COLO668 (cell line): ENCODE data around the gene GDI2.
"Not testable (repeated sequence)": the region's sequence is repeated elsewhere in the genome, so short reads cannot be mapped to it uniquely, and the experiment has no call there.

Experiments used
- DNase-seq: peaks from one replicate; lab custom pipeline; 2025; ENCODE audit not compliant: unreplicated experiment; lab: John Stamatoyannopoulos, UW

The GDI2 gene

GRCh38 chr10:5788969-5789368 lies 24.3 kb downstream of the GDI2 start:
- DNase-seq, result no peak

GRCh38 chr10:5783300-5783699 lies 29.9 kb downstream of the GDI2 start:
- no peak for DNase-seq

DNA sequence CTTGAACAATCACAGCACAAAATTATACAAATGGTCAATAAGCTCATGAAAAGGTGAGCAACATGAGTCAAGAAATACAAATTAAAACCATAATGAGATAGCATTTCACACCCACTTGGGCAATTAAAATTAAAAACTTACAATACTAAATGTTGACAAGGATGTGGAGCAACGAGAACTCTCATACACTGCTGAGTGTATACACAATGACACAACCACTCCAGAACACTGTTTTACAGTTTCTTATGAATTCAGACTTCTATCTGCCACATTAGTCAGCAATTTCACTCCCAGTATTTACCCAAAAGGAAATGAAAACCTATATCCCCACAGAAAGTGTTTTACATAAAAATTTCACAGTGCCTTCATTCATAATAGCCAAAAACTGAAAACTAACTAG lies 31.1 kb downstream of the GDI2 start:
- no peak for DNase-seq

DNA sequence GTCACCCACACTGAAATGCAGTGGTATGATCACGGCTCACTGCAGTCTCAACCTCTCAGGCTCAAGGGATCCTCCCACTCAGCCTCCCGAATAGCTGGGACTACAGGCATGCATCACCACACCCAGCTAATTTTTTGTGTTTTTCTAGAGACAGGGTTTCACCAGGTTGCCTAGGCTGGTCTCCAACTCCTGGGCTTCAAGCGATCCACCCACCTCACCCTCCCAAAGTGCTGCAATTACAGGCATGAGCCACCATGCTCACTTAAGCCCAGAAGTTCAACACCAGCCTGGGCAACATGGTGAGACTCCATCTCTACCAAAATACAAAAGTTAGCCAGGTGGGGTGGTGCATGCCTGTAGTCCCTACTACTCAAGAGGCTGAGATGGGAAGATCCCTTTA lies 33.5 kb downstream of the GDI2 start:
- no peak for DNase-seq

- not testable (repeated sequence) for DNase-seq
Observed at GRCh38 chr10:5777758-5778157, 35.5 kb downstream of the GDI2 start.

DNA sequence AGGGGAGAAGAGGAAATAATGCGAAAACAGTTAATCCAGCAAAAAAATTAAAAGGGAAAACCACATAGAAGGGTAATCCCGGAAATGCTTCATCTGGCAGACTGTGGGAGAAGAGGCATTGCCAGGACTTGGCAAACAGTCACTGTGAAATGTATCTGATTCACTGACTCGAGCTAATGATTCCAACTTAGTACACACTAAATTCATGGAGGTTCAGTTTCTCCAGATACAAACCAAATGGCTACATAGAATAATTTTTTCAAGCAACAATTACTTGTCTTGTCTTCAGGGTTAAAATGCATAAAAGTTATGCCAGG lies 36.4 kb downstream of the GDI2 start:
- no peak for DNase-seq

DNA sequence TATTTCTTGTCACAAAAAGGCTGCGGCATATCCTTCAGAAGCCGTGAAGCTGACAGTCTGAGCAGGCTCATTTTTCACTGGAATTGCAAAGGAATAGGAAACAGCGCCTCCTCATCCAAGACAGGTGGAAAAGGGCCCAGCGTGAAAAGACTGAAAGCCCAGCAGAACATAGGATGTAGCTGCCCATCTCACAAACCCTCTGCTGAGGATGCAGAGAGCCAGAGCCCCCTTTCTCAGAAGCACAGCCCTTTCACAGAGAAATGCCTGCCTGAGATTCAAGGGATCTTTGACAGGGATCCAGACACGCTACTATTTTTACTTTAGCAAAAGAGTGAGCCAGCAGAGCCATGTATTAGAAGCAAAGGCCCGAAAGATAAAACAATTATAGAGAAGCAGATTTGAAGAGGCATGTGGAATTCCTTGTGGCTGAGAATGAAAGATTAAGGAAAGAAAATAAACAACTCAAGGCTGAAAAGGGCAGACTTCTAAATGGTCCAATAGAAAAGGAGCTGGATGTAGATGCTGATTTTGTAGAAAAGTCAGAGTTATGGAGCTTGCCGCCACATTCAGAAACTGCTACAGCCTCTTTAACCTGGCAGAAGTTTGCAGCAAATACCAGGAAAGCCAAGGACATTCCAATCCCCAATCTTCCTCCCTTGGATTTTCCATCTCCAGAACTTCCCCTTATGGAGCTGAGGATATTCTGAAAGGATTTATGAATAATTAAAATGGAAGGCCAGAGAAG lies 36.9 kb downstream of the GDI2 start:
- DNase-seq, result no peak

GRCh38 chr10:5775685-5776084 lies 37.5 kb downstream of the GDI2 start:
- DNase-seq, result no peak

DNA sequence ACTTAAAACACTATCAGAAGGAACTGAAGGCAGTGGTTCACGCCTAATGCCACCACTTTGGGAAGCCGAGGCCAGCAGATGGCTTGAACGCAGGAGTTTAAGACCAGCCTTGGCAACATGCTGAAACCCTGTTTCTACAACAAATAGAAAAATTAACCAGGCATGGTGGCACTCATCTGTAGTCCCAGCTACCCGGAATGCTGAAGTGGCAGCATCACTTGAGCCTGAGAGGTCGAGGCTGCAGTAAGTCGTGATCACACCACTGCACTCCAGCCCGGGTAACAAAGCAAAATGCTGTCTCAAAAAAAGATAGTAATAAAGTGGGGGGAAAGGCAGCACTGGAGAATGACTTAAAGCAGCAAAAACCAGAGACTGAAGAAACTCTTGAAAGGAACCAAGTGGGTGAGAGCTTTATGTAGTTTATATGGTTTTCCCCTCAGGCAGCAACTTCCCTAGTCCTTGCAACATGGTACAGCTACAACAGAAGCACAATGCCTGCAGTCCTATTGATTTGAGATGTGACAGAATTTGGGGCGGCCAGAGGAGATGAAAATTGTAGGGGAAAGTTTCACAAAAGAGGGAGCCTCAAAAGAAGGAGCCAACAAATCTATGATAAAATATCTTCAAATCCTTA lies 38.1 kb downstream of the GDI2 start:
- no peak for DNase-seq

DNA sequence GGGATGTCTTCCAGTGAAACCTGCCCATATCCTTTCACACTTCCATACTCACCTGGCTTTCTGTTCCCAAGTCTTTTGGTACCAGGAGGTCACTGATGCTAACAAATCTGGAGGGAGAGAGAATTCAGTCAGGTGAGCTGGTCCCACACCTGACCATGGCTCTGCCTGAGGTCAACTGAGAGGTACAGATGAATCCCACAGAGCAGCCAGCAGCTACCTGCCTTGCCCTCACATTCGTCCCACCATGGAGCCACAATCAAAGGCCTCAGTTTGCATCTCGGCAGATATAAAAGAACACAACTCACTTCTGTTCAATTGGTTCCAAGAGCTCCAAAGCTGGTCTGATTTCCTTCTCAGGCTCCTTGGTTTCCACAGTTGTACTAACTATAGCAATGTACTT lies 47.0 kb downstream of the GDI2 start:
- DNase-seq, result no peak

DNA sequence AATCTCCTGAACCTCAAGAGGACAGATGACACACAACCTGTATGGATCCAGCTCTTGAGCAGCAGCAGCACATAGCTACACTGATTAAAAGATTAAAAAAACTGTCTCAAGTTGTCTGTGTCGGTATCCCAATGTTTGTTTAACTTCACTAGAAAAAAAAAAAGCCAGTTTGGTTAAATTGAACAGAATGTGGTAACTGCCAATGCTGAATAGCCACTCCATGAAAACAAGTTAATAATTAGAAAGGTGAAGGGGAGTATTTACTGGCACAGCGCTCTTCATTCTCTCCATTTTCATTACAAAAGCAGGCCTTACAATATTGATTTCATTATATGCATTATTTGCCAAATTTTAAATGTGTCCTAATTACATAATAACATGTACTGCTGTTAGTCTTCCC lies 47.6 kb downstream of the GDI2 start:
- DNase-seq, result no peak

DNA sequence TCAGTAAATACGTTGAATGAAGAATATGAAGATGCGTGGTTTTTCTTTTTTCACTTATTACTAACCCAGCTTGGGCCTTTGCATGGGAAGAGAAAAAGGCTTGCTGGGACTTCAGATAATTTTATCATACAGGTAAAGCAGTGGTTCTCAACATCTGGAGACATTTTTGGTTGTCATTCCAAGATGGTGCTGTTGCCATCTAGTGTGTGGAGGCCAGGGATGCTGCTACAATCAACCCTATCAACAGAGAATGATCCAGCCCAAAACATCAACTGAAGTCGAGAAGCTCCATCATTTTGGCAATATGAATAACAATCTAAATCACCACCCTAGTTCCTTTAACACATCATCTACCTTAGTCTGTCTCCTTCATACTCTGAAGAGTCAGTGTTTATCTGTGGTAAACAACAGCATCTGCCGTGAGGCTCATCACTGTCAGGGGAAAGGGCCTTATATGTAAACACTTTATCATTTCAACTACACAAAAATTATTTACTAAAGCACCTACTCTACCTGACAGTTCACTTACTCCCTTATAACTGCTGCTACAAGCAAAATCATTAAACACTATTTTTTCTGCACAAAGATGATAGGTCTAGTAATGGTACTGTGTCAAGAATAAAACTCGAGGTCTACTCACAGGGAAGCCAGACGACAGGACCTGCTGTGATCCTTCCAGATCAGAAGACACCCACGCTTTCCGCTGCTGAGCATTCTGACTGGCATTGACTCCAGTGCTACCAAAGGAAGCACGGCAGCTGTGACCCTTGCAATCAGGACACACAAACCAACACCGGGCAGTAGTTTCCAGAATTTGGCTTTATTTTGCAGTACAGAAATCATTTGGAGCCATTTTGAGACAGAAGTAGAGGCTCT lies 48.6 kb downstream of the GDI2 start:
- DNase-seq, result no peak

DNA sequence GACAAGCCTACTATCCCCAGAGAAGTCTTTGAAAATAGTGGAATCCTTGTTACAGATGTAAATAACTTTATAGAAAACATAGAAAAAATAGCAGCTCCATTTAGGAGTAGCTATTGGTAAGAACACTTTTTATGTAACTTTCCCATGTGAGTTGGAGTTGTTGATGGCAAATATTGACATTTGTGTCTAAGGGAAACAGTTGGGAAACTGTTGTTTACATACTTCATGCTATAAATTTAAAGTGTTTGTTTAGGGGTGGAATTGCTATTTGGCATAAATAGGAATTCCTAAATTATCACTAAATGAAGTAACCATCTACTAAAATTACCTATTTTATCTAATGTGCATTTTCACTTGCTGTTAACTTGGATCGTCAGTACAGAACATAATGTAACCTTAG lies 50.7 kb downstream of the GDI2 start:
- DNase-seq, result no peak

DNA sequence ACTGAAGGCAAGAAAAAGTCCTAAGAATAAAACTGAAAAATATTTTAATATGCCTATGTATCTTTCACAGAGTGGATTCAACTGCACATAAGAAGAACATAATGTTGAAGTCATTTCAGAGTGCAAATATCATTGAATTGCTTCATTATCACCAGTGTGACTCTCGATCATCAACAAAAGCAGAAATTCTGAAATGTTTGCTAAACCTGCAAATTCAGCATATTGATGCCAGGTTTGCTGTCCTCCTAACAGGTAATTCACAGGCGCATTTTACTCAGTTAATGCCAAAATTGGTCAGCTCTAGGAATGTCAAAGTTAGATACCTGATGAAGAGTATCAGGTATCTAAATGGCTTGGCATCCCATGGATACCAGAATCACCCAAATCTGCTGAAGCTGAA lies 52.0 kb downstream of the GDI2 start:
- DNase-seq, result no peak

DNA sequence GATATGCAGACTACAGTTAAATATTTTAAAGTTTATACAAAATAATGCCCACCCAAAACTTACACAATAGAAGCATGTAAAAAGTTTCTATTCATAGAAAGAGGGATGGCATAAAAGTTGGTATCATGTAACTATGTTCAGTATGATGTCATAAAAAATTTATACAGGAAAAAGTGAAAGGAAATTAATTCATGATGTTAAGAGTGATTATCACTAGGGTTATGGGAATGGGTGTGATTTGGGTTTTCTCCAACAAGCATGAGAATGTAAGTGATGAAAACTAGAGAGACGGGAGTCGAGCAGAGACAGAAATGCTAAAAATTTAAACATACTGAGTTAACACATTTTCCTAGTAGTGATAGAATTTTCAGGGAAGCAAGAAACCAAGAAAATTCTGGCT lies 52.7 kb downstream of the GDI2 start:
- DNase-seq, result no peak

- no peak for DNase-seq
Observed at GRCh38 chr10:5758927-5759326, 54.3 kb downstream of the GDI2 start.

DNA sequence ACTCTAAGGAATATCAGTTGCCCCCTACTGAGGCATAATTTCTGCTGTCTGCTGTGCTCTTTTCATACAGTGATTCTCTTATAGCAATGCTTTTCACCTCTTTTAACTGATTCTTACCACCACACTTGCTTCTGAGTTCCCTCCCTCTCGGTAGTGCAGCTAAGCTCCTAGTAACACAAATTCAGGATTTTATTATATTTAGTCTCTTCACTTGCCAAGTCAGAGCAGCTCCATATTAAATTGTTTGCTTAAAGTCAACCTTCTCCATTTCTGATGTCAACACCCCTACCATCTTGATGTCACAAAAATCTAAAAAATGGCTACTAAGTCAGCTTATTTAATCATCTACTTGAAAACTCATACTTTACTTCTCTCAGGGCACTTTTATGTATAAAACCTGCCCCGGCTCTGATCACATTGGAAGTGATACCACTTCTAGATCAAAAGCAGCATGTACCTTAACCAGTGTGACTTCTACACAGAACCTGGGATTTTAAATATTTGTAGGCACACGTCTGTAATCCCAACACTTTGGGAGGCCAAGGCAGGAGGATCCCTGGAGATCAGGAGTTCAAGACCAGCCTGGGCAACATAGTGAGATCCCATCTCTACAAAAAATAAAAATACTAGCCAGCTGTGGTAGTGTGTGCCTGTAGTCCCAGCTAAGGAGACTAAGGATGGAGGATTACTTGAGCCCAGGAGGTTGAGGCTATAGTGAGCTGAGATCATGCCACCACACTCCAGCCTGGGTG lies 55.3 kb downstream of the GDI2 start:
- no peak for DNase-seq

- no peak for DNase-seq
Observed at GRCh38 chr10:5752301-5752871, 60.8 kb downstream of the GDI2 start.

DNA sequence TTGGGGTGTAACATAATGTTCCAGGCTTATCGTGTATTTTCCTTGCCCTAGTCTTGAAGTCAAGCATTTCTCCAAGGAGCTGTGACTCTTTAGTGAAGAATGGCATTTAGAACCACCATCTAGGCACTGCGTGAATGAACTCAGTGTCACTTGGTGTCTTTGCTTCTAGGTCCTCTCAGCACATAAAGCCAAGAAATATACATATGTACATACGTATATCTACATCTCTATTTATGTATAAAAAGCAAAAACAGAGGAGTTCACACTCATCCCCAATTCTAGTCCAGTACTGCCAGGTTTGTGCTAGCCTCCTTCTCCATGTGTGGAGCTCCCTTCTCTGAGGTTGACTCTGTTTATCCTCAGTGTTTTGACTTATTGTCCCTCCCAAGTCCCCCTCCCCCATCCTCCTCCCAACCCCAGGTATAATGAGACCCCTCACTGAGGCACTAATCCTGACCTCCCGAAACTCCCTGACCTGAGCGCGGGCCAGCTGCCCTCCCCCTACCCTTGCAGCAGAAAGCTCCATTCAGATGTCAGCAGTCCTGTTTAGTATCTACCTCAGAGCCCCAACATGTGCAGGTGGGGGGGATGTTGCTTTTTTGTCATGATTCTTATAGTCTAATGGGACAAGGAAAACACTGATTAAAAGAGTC lies 61.5 kb downstream of the GDI2 start:
- DNase-seq, result no peak

GRCh38 chr10:5748394-5748803 lies 64.8 kb downstream of the GDI2 start:
- no peak for DNase-seq

DNA sequence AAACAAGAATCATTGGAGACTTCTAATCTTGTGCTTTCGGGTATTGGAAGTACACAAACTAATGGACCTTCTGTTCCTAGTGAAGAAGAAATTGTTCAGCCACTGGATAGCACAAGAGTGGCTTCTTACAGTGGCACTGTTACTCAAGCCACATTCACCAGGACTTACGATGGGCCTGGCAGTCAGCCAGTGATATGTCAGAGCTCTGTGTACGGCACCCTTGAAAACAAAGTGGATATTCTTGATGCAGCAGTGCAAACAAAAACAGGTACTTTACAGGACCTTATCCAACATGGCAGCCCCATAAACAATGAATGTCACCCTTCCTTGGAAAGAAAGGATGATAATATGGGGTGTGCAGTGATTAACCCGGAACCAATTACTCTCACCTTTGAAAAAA lies 67.0 kb downstream of the GDI2 start:
- no peak for DNase-seq
